ENCODE measurements around the gene CCL18. TPM values are rescaled to one million over a fixed set of nuclear protein-coding genes. Genes with fewer than 3 reads are reported as not detected.
"Not testable (repeated sequence)": the region's sequence is repeated elsewhere in the genome, so short reads cannot be mapped to it uniquely, and the experiment has no call there.

The CCL18 gene
- total RNA-seq, 1 experiment from 2014 or later, result not detected

- Histone ChIP-seq H3K79me2 (ENCODE audit: low read depth) (no peaks in the 10 kb centered on the region), H3K27ac (no peak overlapping the region), H3K4me2 (no peak overlapping the region), H3F3A (ENCODE audit: insufficient read depth, low read depth) (no peaks in the 10 kb centered on the region), H4K20me1 (ENCODE audit: insufficient read depth) (no peaks in the 10 kb centered on the region), H3K9me2 (ENCODE audit: insufficient read depth) (no peaks in the 10 kb centered on the region), H3K9me3 (ENCODE audit: insufficient read depth, low read depth) (no peaks in the 10 kb centered on the region), H3K4me1 (replicated peaks; ENCODE audit: insufficient read depth) (no peaks in the 10 kb centered on the region), H3K27me3 (ENCODE audit: insufficient read depth, low read depth) (peaks cover 52% of the 10 kb centered on the region), H3K4me3 (no peak overlapping the region), H2AFZ (no peak overlapping the region), H3K36me3 (ENCODE audit: low read depth) (no peaks in the 10 kb centered on the region)
- intact Hi-C loops (cut with micrococcal nuclease; ENCODE audit: unreplicated experiment), result no loop called here
- TF ChIP-seq EZH2 (IDR thresholded peaks at IDR 0.05; ENCODE audit: low read depth) (no peak), CTCF (conservative IDR thresholded peaks at IDR 0.05) (no peak)
- no TSS peak for BruUV-seq (replicated peaks)
- ChIA-PET POLR2A (ENCODE audit: unreplicated experiment) (no interaction called here), CTCF (no interaction called here)
- no peak for DNase-seq
Observed at GRCh38 chr17:36092230-36092629, 28.2 kb downstream of the CCL18 start.

- H3K27ac ChIP-seq; H3K9me3 ChIP-seq (ENCODE audit: insufficient read depth, low read depth); H3K79me2 ChIP-seq (ENCODE audit: low read depth); H3F3A ChIP-seq (ENCODE audit: insufficient read depth, low read depth); H4K20me1 ChIP-seq (ENCODE audit: insufficient read depth); DNase-seq; POLR2A ChIA-PET (ENCODE audit: unreplicated experiment); CTCF ChIA-PET; BruUV-seq (replicated peaks); H3K36me3 ChIP-seq (ENCODE audit: low read depth); H3K4me2 ChIP-seq; H2AFZ ChIP-seq; intact Hi-C loops (cut with micrococcal nuclease; ENCODE audit: unreplicated experiment); H3K4me3 ChIP-seq; H3K9me2 ChIP-seq (ENCODE audit: insufficient read depth); H3K4me1 ChIP-seq (replicated peaks; ENCODE audit: insufficient read depth): not testable (repeated sequence)
- peaks cover 52% of the 10 kb centered on the region for H3K27me3 ChIP-seq (ENCODE audit: insufficient read depth, low read depth)
Observed at GRCh38 chr17:36092715-36093114, 28.6 kb downstream of the CCL18 start.

GRCh38 chr17:36094232-36094631, 30.2 kb downstream of the CCL18 start:
- H3F3A ChIP-seq (ENCODE audit: insufficient read depth, low read depth), result no peaks in the 10 kb centered on the region
- no peaks in the 10 kb centered on the region for H3K36me3 ChIP-seq (ENCODE audit: low read depth)
- no peak overlapping the region for H3K27ac ChIP-seq
- H3K9me2 ChIP-seq (ENCODE audit: insufficient read depth), result no peaks in the 10 kb centered on the region
- no peak for DNase-seq
- ChIA-PET POLR2A (ENCODE audit: unreplicated experiment) (no interaction called here), CTCF (no interaction called here)
- H3K27me3 ChIP-seq (ENCODE audit: insufficient read depth, low read depth), result peaks cover 43% of the 10 kb centered on the region
- no peaks in the 10 kb centered on the region for H4K20me1 ChIP-seq (ENCODE audit: insufficient read depth)
- TF ChIP-seq EZH2 (IDR thresholded peaks at IDR 0.05; ENCODE audit: low read depth) (no peak), CTCF (conservative IDR thresholded peaks at IDR 0.05) (no peak)
- H3K4me1 ChIP-seq (replicated peaks; ENCODE audit: insufficient read depth), result no peaks in the 10 kb centered on the region
- BruUV-seq (replicated peaks), result no TSS peak
- no peaks in the 10 kb centered on the region for H3K79me2 ChIP-seq (ENCODE audit: low read depth)
- no peak overlapping the region for H3K4me3 ChIP-seq
- no peaks in the 10 kb centered on the region for H3K9me3 ChIP-seq (ENCODE audit: insufficient read depth, low read depth)
- H2AFZ ChIP-seq, result no peak overlapping the region
- H3K4me2 ChIP-seq, result no peak overlapping the region
- intact Hi-C loops (cut with micrococcal nuclease; ENCODE audit: unreplicated experiment), result no loop called here

GRCh38 chr17:36094746-36095145, 30.7 kb downstream of the CCL18 start:
- DNase-seq, result no peak
- H4K20me1 ChIP-seq (ENCODE audit: insufficient read depth), result no peaks in the 10 kb centered on the region
- no TSS peak for BruUV-seq (replicated peaks)
- TF ChIP-seq EZH2 (IDR thresholded peaks at IDR 0.05; ENCODE audit: low read depth), result no peak
- no peak for TF ChIP-seq CTCF (conservative IDR thresholded peaks at IDR 0.05)
- peaks cover 38% of the 10 kb centered on the region for H3K27me3 ChIP-seq (ENCODE audit: insufficient read depth, low read depth)
- no peak overlapping the region for H3K4me2 ChIP-seq
- no peak overlapping the region for H2AFZ ChIP-seq
- no peak overlapping the region for H3K27ac ChIP-seq
- no peak overlapping the region for H3K4me3 ChIP-seq
- H3F3A ChIP-seq (ENCODE audit: insufficient read depth, low read depth), result no peaks in the 10 kb centered on the region
- H3K79me2 ChIP-seq (ENCODE audit: low read depth), result no peaks in the 10 kb centered on the region
- no peaks in the 10 kb centered on the region for H3K9me2 ChIP-seq (ENCODE audit: insufficient read depth)
- CTCF ChIA-PET, result no interaction called here
- H3K4me1 ChIP-seq (replicated peaks; ENCODE audit: insufficient read depth), result no peaks in the 10 kb centered on the region
- H3K9me3 ChIP-seq (ENCODE audit: insufficient read depth, low read depth), result no peaks in the 10 kb centered on the region
- POLR2A ChIA-PET (ENCODE audit: unreplicated experiment), result no interaction called here
- no peaks in the 10 kb centered on the region for H3K36me3 ChIP-seq (ENCODE audit: low read depth)
- intact Hi-C loops (cut with micrococcal nuclease; ENCODE audit: unreplicated experiment), result no loop called here
